Measurements from ENCODE around the gene URB1.
"Not testable (repeated sequence)": the region's sequence is repeated elsewhere in the genome, so short reads cannot be mapped to it uniquely, and the experiment has no call there.

Gene URB1

DNA sequence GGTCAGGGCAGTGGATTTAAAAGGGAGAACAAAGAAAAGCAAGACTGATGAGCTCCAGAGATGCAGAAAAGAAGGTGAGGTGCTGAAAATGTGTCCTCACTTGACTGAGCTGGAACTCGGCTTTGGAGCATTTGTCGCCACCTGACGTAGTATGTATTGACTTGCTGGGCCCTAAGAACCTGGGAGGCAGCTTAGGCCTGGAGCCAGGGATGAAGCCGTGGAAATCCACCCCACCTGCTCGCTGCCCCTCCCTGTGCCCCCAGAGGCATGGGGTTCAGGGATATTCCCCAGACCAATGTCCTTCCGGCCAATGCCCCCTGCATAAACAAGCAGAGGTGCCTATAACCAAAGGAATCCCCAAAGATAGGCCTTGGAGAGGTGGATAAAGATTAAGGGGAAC lies 79.8 kb downstream of the URB1 start:
- in situ Hi-C loops (cut with HindIII; ENCODE audit: low pct_ligation_motif_present, low pct_unique_long_range_greater_than_20kb, low sequenced_read_pairs) = no loop called here
- DNase-seq = no peak

DNA sequence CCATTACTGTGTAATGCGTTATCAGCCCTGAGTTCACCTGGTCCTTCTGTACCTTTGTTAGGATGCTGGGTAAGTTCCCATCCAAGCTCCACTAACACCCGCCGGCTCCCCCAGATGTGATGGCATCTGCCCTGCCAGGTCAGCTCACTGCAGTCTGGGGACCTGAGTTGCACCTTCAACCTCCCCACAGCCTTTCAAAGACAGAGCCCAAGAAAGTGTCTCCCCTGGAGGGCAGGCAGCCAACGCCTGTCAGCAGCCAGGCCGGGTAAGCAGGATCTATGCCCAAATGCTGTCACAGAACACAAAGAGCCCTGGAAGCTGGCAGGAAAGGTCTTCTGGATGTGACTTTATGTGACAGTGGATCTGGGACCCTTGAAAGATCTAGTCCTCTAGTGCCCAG lies 80.5 kb downstream of the URB1 start:
- no peak for DNase-seq
- in situ Hi-C loops (cut with HindIII; ENCODE audit: low pct_ligation_motif_present, low pct_unique_long_range_greater_than_20kb, low sequenced_read_pairs) = no loop called here

DNA sequence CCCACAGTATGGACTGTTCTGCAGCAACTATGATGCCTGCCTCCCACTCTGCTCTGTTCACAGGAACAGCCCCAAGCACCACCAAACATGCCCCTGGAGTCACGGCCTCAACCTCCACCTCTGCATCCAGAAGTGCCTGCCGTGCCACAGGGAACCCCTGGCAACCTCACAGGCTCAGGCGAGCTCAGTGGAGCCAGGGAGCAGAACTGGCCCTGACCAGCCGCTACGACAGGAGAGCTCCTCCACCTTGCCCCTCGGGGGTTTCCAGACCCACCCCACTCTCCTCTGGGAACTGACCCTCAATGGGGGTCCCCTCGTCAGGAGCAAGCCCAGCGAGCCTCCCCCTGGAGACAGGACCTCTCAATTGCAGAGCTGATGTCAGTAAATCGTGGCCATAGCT lies 81.2 kb downstream of the URB1 start:
- in situ Hi-C loops (cut with HindIII; ENCODE audit: low pct_ligation_motif_present, low pct_unique_long_range_greater_than_20kb, low sequenced_read_pairs) = no loop called here
- DNase-seq = no peak

DNA sequence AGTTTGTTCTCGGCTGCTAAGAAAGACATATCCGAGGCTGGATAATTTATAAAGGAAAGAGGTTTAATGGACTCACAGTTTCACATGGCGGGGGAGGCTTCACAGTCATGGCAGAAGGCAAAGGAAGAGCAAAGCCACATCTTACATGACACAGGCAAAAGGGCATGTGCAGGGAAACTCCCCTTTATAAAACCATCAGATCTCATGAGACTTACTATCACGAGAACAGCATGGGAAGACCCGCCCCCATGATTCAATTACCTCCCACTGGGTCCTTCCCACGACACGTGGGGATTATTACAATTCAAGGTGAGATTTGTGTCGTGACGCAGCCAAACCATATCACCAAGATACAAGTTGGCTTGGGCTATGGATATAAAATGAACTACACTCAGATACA lies 81.8 kb downstream of the URB1 start:
- in situ Hi-C loops (cut with HindIII; ENCODE audit: low pct_ligation_motif_present, low pct_unique_long_range_greater_than_20kb, low sequenced_read_pairs); DNase-seq: not testable (repeated sequence)

DNA sequence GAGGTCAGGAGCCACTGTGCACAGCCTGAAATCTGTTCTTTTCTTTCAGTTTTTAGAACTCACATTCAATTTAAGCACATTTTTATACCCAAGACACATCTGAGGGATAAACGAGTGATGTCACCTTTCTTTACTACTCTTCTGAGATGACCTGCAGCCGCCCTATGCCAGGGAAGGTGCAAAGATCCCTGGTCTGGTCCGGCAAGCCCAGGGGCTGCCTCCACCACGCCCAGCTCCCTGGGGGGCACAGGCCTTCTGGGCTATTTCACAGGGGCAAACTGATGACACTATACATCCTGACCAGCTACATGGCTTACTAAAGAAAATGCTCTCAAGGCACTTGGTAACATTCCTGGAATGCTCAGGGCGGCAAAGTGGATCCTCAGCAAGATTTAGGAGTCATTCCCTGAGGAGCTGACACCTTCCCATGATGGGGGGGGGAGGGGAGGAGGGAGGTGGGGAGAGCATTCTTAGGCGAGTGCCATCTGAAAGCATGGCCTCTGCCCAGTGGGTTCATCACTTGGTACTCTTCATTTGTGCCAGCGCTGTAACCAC lies 82.8 kb downstream of the URB1 start:
- DNase-seq = no peak
- in situ Hi-C loops (cut with HindIII; ENCODE audit: low pct_ligation_motif_present, low pct_unique_long_range_greater_than_20kb, low sequenced_read_pairs) = no loop called here

DNA sequence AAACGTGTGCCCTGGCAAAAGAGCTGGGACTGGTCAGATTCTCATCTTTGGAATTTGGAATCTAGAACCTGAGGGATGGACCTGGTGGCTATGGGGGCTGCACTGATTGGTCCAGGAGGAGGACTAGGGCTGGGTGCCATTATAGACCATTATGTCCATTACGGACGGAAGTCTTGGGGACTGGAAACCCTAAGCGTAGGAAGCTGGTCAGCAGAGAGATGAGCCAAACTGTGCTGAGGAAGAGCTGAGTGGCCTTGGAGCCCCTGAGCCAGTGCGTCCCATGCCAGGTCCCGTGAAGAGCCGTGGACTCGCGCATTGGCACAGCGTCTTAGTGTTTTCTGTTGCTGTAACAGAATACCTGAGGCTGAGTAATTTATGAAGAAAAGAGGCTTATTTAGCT lies 84.1 kb downstream of the URB1 start:
- DNase-seq = no peak
- in situ Hi-C loops (cut with HindIII; ENCODE audit: low pct_ligation_motif_present, low pct_unique_long_range_greater_than_20kb, low sequenced_read_pairs) = no loop called here

DNA sequence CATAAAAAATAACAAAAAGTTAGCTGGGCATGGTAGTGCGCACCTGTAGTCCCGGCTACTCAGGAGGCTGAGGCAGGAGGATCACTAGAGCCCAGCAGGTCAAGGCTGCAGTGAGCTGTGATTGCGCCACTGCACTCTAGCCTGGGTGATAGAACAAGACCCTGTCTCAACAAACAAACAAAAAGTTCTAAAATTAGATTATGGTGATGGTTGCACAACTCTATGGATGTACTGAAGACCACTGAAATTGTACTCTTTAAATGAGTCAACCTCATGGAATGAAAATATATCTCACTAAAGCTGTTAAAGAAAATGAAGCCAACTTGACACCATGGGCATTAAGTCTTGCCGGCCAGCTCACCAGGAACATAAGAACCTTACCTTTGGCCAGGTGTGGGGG lies 85.1 kb downstream of the URB1 start:
- DNase-seq = no peak
- in situ Hi-C loops (cut with HindIII; ENCODE audit: low pct_ligation_motif_present, low pct_unique_long_range_greater_than_20kb, low sequenced_read_pairs) = no loop called here

DNA sequence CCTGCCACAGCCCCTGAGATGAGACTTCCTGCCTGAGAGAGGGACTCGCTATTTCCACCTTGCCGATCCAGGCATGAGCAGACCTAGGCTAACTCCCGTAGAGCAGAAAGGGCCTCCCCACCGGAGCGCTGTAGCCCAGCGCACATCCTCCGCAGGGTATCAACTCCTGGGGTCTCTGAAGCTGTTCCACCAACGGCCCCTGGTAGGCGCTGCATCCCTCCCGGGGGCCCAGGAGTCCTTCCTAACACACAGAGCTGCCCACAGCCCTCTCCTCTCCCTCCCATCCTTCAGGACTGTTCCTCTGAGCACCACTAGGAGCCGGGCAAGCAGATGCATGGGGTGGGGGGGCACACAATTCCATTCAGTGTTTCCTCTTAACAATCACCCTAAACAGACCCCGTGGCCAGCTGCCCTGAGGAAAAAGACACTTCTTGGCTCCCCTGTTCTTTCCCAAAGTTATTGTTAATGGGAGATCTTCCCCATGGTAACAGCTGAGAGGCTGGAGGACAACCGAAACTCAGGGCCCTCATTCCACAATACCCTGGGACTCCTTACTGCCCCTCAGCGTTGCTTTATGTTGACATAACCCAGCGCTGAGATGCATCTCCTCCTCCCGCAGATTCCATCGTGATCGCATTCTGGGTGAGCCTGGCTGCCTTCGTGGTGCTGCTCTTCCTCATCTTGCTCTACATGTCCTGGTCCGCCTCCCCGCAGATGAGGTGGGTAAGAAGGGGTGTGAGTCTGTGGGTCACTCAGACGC lies 86.6 kb downstream of the URB1 start:
- no peak for DNase-seq
- in situ Hi-C loops (cut with HindIII; ENCODE audit: low pct_ligation_motif_present, low pct_unique_long_range_greater_than_20kb, low sequenced_read_pairs) = no loop called here

DNA sequence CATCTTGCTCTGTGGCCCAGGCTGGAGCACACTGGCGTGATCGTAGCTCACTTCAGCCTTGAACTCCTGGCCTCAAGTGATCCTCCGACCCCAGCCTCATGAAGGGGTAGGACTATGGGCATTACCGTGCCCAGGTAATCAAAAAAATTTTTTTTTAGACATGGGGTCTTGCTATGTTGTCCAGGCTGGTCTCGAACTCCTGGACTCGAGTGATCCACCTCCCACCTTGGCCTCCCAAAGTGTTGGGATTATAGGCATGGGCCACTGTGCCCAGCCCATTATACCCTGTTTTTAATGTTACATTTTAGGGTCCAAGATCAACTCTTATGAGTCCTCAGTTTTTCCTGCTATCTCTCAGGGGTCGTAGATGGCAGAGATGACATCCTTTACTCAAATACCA lies 87.8 kb downstream of the URB1 start:
- no peak for DNase-seq
- in situ Hi-C loops (cut with HindIII; ENCODE audit: low pct_ligation_motif_present, low pct_unique_long_range_greater_than_20kb, low sequenced_read_pairs) = no loop called here

DNA sequence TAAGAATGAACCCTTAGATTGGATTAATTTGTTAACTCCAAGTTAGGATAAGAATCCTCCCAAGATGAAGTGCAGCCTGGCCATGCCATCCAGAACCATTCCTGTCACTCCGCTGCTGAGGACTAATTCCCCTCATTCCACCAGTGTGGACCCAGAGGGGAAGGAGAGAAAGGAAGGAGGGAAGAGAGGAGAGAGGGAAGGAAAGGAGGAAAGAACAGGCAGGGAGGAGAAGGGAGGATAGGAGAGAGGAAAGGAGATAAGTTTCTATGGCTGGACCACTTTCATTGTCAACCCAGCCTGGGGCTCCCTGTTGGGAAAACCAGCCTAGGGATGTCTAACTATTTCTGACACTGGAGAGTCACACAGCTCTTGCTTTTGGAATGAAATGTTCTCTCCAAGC lies 89.4 kb downstream of the URB1 start:
- no peak for DNase-seq
- in situ Hi-C loops (cut with HindIII; ENCODE audit: low pct_ligation_motif_present, low pct_unique_long_range_greater_than_20kb, low sequenced_read_pairs) = no loop called here

DNA sequence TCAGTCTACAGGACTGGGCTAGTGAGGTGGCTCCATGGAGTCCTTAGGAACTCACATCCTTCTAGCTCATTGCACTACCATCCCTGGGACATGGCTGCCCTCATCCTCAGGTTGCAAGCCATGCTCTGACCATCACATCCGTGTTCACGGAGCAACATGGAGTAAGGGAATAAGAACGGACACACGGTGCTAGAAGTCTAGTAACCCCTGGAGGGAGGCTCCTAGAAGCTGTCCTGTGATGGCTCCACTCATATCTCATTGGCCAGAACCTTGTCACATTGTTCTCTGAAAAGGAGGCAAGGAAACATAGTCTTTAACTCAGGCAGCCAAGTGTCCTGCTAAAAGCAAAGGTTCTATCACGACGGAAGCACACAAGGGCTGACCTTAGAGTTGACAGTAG lies 90.3 kb downstream of the URB1 start:
- DNase-seq = no peak
- in situ Hi-C loops (cut with HindIII; ENCODE audit: low pct_ligation_motif_present, low pct_unique_long_range_greater_than_20kb, low sequenced_read_pairs) = no loop called here

DNA sequence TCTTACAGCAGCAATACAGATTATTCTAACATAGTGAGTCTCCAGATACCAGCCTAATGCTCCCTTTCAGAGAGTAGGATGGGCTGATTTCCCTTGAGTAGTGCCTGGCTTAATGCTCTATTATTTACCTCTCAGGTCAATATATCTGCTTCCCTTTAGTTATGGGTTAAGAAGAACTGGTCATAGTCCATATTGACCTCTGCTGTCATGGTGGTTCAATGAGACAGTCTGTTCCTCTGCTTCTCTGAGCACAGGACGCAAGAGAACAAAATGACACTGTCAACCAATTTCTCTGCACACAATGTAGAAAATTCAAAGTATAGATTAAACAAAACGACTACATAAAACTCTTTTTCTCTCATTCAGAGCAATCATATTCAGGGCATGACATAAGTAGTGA lies 91.2 kb downstream of the URB1 start:
- in situ Hi-C loops (cut with HindIII; ENCODE audit: low pct_ligation_motif_present, low pct_unique_long_range_greater_than_20kb, low sequenced_read_pairs) = no loop called here
- DNase-seq = no peak

DNA sequence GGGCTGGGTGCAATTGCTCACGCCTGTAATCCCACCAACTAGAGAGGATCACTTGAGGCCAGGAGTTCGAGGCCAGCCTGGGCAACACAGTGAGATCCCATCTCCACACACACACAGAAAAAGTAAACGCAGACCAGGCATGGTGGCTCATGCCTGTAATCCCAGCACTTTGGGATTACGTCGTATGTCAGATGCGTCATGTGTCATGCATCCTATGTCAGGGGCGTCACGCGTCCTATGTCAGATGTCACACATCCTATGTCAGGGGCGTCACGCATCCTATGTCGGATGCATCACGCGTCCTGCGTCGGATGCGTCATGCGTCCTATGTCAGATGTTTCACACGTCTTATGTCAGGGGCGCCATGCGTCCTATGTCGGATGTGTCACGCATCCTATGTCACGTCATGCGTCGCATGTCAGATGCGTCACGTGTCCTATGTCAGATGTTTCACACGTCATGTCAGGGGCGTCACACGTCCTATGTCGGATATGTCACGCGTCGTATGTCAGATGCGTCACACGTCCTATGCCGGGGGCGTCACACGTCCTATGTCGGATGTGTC lies 92.6 kb downstream of the URB1 start:
- in situ Hi-C loops (cut with HindIII; ENCODE audit: low pct_ligation_motif_present, low pct_unique_long_range_greater_than_20kb, low sequenced_read_pairs) = no loop called here
- DNase-seq = no peak

DNA sequence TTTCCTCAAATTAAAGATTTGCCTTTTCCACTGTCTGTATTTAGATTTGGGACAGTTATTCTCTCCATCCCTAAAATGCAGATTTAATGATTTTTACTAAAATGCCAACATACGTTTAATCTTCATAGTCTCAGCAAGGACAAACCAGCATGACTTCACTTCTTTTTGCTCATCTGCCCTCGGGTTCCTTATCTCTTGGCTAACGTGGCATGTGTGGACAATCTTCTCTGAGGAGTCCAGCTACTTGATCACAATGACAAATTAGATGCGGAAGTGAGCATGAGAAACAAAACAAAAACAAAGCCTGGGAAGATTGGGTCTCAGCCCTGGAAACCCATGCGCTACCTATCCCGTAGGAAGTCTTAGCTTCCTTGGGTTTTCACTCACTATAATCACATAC lies 93.1 kb downstream of the URB1 start:
- no peak for DNase-seq
- in situ Hi-C loops (cut with HindIII; ENCODE audit: low pct_ligation_motif_present, low pct_unique_long_range_greater_than_20kb, low sequenced_read_pairs) = no loop called here

DNA sequence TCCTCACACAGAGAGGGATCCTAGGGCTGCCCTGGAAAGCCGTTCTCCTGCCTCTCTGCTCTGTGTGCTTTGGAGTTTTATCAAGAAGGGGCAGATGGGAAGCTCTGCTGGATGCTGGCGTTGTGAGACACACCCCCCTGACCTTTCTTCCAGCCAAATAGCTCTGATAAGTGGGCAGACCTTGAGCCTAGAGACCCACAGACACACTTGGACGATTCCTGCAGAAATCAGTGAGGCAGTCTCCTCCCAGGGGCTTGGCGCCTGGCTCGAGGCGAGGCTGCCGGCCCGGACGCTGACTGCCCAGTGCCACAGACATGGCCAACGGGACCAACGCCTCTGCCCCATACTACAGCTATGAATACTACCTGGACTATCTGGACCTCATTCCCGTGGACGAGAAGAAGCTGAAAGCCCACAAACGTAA lies 94.1 kb downstream of the URB1 start, which contains the start of gene MRAP:
Gene MRAP (plus strand): TSS at position 198 of the 424 bp plus-strand sequence. CDS start 117 bp downstream, at position 315.
- no peak for DNase-seq
- in situ Hi-C loops (cut with HindIII; ENCODE audit: low pct_ligation_motif_present, low pct_unique_long_range_greater_than_20kb, low sequenced_read_pairs) = no loop called here

DNA sequence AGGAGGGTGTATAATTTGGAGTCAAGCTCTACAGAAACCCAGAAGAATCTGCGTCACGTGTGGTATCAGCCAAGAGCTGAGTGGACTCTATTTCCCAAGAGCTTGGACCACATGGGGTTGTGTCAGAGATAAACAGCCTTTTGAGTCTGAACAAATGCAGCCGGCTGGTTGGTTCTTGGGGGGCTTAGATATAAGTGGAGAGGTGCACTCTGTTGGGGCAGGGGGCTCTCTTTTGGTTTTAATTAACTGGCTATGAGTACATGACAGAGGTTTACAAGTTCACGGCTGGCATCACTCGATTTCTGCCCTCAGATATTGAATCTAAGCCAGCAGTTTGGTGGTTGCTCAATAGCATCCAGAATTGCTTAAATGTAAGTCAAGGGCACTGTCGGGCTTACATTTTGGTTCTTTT lies 94.7 kb downstream of the URB1 start:
- no peak for DNase-seq
- in situ Hi-C loops (cut with HindIII; ENCODE audit: low pct_ligation_motif_present, low pct_unique_long_range_greater_than_20kb, low sequenced_read_pairs) = no loop called here

DNA sequence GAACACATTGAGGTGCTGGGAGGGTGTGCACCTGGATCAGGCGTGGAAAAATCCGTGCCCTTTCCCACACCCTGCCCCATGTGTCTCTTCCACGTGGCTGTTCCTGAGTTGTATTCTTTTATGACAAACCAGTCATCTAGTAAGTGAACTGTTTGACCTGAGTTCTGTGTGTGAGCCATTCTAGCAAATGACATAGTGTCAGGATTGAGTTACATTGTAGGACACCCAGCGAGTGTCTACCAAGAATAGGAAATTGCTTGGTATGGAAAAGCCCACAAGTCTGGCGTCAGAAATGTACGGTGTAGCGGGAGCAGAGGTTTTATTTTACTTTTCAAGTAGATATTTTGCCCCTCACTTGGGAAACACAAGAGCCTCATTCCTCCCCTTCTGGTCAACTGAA lies 95.4 kb downstream of the URB1 start:
- in situ Hi-C loops (cut with HindIII; ENCODE audit: low pct_ligation_motif_present, low pct_unique_long_range_greater_than_20kb, low sequenced_read_pairs) = no loop called here
- no peak for DNase-seq

DNA sequence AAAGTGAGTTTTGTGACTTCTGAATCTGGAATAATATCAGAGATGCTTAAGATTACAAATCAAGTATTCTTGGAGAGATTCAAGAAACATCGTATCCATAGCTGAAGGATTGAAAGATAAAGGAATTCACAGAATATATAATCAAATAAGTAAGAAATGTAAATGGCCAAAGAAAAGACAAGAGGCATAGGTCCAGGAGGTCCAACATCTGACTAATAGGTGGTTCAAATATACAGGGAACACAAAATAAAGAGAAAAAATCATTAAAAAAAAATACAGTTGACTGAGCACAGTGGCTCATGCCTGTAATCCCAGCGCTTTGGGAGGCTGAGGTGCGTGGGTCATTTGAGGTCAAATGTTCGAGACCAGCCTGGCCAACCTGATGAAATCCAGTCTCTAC lies 107.3 kb downstream of the URB1 start:
- no peak for DNase-seq
- in situ Hi-C loops (cut with HindIII; ENCODE audit: low pct_ligation_motif_present, low pct_unique_long_range_greater_than_20kb, low sequenced_read_pairs) = no loop called here

DNA sequence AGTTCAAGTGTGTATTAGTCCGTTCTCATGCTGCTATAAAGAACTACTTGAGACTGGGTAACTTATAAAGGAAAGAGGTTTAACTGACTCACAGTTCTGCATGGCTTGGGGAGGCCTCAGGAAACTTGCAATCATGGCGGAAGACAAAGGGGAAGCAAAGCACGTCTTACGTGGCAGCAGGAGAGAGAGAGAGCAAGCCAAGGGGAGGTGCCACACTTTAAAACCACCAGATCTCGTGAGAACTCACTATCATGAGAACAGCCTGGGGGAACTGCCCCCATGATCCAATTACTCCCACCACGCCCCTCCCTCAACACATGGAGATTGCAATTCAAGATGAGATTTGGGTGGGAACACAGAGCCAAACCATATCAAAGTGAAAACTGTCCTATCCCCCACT lies 109.8 kb downstream of the URB1 start:
- DNase-seq = no peak
- in situ Hi-C loops (cut with HindIII; ENCODE audit: low pct_ligation_motif_present, low pct_unique_long_range_greater_than_20kb, low sequenced_read_pairs) = no loop called here

DNA sequence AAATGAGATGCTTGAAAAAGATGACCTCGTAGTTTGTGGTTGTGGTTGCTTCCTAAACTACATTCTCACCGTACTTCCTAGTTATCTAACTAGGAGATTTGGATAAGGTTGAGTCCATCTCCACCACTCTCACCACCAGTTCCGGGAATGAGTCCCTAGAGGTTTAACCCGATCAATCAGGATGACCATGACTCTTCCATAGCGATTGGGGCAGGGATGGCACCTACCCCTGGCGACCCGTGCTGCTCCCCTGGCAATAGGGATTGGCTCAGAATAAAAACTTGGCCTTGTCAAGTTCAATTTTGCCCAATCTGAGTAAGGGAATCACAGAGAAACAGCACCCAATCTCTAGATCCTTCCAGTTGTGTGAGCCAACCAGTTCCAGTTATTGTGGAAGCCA lies 111.3 kb downstream of the URB1 start:
- in situ Hi-C loops (cut with HindIII; ENCODE audit: low pct_ligation_motif_present, low pct_unique_long_range_greater_than_20kb, low sequenced_read_pairs) = no loop called here
- no peak for DNase-seq
